DMS153 treated with DMSO at 0.1 percent for 48 hours (cell line): ENCODE results near the gene FOXS1.

Experiments
- DNase-seq: peaks from one replicate; lab custom pipeline; 2025; ENCODE audit not compliant: unreplicated experiment; lab: John Stamatoyannopoulos, UW

Gene FOXS1

DNA sequence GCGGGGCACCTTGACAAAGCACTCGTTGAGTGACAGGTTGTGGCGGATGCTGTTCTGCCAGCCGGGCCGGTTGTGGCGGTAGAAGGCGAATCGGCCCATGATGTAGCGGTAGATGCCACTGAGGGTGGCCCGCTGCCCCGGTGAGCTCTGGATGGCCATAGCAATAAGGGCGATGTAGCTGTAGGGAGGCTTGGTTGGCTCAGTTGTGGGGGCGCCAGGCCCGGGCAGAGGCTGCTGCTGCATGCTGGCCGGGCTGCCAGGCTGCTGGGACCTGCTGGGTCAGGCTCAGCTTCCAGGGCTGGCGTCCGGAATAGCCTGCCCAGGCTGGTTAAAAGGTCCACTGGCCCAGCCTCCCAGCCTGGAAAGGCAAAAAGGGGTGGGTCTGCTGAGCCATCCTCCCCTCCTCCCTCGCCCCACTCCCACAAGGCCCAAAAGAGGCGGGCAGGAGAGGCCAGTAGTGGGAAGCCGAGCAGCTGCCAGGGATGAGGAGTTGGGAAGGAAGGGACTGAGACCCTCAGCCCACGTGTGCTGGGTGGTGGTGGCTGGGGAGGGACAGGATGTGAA lies at the start of gene FOXS1:
Gene FOXS1 (minus strand): TSS at position 305 of the 564 bp plus-strand sequence. CDS start 62 bp downstream, at position 243.
- no peak for DNase-seq

DNA sequence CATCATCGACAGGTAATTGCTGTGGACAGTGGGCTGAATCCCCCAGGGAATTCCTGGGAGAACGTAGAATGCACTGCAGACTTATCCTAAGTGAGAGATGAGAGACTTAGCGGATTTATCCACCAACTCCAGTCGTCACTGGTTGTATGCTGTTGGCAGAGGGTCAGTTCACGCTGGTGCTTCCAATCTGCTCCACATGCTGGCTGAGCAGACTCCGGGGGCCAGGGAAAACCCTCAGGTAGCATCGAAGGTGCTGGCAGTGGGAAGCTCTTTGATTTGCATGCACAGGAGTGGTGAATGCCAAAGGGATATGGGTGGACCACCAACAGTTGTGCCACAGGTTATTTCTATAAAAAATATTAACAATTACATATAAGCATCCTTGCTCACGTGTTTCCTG lies 45.2 kb upstream of the FOXS1 start:
- DNase-seq = no peak

DNA sequence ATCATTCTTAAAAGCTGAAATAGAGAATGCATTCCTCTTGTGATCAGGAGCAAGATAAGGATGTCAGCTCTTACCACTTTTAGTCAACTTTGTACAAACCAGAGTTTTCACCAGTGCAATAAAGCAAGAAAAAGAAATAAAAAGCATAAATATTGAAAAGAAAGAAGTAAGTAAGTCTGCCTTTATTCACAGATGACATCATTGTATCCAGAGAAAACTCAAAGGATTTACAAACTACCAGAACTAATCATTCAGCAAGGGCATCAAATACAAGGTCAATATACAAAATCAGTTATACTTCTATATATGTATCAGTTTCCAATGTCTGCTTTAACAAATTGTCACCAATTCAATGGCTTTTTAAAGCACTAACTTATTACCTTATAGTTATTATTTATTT lies 38.4 kb upstream of the FOXS1 start:
- no peak for DNase-seq

DNA sequence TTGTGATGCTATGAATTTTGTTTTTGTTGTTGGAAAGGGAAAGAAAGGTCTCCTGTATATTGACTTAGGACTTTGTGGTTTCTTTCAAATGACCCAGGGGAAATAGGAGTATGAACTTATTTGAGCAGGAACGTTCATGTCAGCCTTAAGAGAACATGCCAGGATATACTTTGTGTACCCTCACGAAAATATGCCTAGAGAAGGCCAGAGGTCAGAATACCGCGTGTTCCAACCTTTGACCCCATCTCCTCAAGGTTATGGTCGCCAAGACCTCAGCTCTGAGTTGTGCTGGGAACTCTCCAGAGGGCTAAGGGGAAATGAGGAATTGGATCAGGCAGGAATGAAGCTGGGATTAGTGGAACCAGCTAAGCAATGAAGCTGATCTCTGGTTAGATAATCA lies 36.5 kb upstream of the FOXS1 start:
- no peak for DNase-seq

DNA sequence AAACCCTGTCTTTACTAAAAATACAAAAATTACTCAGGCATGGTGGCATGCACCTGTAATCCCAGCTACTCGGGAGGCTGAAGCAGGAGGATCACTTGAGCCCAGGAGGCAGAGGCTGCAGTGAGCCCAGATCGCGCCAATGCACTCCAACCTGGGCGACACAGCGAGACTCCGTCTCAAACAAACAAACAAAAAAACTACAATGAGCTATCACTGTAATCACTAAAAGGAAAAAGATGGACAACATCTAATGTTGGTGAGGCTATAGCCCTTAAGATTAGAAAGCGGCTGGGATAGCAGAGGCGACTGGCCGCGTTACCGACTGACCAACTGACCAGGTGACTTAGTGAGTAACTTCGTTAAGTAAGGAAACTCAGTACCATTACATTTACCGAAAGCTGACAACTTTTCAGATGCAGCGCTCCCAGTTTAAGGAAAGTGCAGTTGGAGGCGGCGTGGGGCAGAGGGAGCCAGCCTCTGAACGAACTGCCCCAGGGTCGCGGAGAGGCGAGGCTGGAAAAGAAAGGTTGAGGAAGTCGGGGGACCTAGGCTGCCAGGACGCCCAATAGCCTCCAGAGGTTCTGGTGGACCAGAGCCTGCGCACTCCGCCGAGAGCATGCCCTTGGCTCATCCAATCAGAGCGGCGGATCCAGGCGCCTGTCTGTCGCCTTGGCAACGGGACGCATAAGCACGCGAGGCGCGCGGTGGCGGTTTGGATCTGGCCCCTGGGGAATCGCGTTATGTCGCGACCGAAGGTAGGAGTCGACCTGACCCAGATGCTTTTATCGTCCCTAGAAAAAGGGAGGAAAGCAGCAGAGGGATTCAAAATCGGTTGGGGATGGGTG lies 34.0 kb upstream of the FOXS1 start:
- peak; percentile 84 for DNase-seq

DNA sequence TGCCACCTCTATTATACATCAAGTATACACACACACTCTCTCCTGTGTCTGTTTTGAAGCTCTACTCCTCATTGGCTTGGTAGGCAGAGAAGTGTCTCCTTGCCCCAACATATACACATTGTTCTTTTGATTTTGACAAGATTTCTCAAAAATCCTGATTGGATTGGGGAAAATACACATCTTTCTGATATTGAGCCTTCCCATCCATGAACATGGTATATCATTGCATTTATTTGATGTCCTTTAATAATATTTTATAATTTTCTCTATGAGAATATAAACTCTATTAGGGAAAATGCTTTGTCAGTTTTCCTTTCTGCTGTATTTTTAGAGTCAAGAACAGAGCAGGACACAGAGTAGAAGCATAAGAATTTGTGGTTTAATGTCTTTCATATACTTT lies 32.3 kb upstream of the FOXS1 start:
- DNase-seq = no peak

DNA sequence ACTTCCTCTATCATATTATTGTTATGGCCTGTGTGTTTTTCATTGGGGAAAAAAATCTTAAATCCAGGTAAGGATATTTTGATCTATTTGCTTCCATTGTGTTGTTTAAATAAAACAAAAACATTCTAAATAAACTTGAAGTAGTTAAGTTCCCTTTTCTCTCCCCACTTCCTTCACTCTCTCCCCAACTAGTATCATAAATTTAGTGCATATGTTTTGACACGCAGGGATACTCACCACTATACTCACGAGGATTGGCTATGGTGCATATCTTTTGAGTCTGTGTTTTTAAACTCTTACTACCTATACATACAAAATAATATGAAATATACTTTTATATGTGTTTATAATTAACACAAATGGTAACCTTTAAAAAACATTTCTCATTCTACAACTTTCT lies 30.3 kb upstream of the FOXS1 start:
- DNase-seq = no peak

DNA sequence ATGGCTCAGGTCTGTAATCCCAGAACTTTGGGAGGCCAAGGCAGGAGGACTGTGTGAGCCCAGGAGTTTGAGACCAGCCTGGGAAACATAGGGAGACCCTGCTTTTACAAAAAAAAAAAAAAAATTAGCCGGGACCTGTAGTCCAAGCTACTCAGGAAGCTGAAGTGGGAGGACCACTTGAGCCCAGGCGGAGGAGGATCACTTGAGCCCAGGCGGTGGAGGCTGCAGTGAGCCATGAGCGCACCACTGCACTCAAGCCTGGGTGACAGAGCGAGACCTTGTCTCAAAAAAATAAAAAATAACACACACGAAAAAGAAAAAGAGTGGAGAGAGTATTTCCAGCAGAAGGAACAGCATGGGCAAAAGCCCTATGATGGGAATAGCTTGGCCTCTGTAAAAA lies 27.0 kb upstream of the FOXS1 start:
- no peak for DNase-seq

DNA sequence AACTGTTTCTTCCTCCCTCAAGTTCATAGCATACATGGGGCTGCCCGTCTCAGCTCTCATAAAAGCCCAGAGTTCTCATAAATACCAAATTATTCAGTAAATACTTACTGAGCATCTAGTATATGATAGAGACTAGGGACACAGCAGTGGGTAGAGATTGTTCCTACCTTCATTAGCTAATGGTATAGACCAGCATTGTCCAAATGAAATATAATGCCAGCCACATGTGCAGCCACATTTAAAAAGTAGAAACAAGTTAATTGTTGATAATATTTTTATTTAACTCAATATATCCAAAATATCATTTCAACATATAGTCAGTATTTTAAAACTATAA lies 26.2 kb upstream of the FOXS1 start:
- no peak for DNase-seq

DNA sequence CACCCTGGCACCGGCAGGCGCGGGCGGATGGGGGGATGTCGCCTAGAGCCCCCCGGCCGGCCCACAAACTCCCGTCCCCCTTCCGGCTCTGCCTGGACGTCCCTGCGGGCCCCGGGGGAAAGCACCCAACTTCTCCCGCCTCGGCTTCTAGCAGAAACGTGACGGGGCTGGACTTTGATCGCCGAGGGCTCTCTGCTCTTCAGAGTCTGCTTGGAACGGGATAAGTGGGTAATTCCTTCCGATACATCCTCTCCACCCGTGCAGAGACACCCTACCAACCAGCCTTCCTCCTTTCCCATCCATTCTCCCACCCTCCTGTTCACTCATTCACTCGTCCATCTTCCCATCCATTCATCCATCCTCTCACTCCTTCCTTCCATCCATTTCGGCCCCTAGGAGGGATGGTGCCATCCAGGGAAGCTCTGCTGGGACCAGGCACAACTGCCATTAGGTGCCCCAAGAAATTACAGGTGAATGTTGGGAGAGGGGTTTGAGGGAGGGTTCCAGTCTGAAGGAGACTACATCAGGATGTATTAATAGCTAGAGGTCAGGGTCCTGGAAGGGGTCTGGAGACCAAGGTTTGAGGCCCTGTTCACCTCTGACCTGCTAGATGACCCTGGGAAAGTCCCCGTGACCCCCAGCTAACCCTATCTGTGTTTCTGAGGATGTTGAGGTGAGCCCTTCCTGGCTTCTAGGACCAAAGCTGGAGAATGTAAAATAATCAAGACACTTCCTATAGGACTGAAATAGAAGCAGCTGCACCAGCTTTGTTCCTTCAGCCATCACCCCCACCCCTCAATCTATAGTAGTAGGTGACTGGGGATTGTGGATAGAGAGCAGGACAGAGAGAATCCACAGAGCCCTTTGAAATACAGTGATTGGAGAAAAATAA lies 25.6 kb upstream of the FOXS1 start:
- DNase-seq = no peak

DNA sequence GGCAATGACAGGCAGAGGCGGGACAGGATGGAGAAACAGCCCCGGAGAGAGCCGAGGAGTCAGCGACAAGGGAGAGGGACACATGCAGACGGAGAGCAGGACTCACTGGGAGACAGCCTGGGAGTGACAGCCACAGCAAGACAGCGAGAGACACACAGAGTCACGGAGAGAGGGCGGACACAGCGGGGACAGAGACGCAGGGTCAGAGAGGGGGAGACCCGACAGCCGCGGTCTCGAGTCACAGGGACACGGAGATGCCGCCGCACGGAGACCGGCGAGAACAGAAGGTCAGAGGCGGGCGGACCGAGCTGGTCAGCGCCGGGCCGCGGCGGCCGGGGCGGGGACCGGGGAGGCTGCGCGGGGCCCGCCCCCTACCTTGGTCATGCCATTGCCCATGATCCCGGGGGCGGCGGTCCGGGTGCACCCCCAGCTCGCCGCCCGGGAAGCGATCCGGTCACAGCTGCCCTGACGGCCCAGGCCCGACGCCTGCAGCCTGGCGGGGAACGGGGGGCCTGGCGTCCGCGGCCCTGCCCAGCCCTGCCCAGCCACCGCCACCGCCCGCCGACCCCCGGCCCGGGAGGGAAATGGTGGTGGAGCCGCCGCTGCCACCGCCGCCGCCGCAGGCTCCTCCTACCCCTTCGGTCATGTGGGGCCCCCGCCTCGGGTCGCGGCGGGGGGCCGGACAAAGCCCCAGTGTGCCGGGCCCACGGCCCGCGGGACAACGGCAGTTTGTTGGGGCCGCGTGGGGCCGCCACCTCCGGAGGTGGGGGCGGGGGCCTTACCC lies 24.7 kb upstream of the FOXS1 start, which contains the start of the genes DUSP15 and TTLL9:
Gene DUSP15 (minus strand): TSS at position 586 of the 784 bp plus-strand sequence. CDS start 190 bp downstream, at position 396.
Gene TTLL9 (plus strand): TSS at position 693 of the 784 bp plus-strand sequence. CDS start 493 bp downstream, outside the sequence.
- no peak for DNase-seq

DNA sequence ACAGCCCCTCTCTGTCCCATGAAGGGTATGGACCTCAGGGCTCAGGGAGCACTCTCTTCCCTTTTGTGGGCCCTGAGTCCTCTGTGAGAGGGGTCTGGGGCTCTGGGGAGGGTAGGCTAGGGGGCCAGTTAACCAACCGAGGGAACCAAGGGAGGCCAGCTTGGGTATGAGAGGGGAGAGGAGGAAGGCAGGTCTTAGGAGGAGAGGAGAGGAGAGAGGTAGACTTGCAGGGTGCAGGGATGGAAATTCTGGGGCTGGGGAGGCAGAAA lies 24.2 kb upstream of the FOXS1 start:
- no peak for DNase-seq

DNA sequence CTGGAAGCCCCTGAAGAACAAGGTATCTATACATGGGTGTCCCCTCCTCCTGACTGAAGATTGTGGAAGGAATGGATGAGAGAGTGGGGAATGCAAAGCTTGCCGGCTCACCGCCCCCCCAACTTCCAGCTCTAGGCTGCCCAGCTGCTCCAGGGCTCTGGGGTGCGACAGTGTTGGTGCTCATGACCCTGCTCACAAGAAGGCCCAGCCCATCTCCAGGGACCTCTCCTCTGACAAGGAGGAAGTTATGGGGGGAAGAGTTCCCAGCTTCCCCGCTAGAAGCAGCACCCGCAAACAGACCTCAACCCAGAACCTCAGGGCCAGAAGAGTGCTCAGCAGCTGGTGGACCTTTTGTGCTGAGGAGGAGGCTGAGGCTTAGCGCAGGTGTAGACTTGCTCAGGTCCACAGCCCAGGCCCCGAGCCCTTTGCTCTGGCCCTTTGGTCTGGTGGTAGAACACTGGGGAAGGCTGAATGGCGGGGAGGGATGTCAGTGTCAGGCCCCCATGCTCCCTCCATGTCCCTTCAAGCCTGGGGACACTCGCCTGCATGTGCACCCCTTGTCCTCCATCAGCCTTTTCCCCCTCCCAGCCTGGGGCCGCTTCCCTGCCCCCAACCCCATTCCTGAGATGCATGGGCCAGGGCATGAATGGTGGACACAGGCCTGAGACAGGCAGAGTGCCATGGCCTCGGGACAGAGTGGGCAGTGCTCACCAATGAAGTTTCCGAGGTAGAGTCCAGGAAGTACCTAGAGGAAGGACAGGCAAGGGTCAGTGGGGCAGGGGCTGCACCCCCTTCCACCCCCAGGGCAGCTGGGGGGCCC lies 23.7 kb upstream of the FOXS1 start:
- no peak for DNase-seq

DNA sequence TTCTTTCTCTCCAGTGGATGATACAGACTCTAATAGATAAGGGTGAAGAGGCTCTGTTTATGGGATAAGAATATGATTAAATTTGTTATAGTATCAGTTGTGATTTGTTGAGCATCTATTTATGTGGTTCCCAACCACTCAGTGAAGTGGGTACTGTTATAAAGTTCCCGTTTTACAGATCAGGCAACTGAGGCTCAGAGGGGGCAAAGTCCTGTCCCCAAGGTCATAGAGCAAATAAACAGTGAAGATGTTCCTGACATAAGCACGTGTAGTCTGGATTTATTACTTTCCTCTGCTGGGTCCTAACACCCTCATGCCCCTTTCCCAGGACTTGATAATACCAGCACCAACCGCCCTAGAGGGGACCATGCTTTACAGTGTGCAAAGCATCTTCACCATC lies 20.8 kb upstream of the FOXS1 start:
- no peak for DNase-seq

DNA sequence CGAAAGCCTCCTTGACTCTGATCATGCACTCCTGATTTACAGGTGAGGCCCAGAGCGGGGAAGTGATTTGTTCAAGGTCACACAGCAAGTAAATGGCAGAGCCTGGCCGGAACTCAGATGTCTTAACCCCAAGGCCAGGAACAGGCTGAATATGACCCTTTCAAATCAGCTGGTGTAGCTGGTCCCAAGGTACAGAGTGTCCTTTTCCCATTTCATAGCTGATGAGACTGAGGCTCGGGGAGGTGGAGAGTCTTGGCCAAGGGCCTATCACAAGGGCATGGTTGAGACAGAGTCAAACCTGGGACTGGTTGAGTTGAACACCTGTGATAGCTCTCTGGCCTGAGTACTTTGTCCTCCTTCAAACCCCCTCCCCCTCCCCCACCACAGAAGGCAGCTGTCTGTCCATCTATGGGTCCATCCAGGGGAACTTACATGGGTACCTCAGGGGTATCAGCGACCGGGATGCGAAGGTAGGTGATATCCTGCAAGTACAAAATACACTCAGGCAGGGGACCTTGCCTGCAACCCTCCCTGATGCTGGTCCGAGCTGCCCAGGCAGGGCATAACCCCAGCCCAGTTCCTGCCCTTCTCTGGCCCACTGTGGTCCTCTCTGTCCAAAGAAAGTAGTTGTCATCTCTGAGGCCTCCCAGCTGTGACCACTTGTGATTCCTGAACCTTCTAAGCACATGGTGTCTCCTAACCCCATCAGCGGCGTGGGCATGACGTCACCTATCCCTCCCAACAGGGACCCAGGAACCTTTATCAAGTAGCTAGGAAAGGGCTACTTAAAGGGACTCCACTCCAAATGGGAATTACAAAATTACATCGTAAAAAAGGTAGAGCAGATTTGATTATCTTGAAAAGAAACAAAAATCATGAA lies 19.4 kb upstream of the FOXS1 start:
- DNase-seq = no peak

DNA sequence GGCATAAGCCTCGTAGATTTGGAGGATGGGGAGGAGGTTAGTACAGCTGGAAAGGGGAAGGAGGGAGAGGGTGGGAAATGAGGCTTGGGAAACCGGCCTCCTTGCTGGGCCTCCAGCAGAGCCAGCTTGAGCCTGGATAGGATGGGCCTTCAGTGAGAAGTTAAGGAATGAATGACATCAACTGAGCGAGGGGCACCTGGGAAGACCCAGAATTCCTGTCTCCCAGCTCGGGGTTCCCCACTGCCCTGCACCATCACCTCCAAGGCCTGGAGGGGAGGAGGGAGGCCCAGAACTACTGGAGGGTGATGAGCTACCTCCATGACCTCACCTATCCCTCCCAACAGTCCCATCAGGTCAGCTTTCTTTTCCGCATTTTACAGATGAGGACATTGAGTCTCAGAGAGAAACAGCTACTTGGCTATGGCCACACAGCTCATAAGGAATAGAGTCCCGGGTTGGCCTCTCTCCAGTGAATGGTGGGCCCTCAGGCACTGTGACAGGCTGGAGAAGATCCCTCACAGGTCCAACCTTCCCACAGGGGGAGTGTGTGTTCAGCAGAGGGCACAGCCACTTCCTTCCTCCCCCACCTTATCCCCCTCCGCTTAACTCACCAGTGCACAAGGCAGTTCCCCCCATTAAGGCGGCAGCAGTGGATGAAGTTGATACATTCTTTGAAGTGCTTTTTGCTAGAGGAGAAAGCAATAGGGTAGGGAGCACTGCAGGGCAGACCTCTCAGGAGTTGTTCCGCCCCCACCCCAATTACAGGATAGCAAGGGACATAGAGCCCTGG lies 18.1 kb upstream of the FOXS1 start:
- DNase-seq = no peak

DNA sequence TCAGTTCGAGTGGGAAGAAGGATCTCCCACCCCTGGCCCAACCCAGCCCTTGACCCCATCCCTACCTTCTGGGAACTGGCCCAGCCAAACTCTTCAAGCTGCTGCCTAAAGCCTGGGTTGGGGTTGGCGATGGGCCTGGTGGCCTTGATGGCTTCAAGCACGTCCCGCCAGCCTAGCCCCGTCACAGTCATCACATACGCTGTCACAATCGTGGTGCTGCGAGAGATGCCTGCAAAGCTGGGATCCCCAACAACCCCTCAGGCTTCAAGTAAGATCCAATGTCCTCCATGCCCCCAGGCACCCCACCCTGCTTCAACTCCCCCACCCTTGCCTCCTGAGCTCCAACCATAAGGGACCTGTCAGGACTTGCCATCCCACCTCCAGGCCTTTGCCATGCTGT lies 17.1 kb upstream of the FOXS1 start:
- DNase-seq = no peak

DNA sequence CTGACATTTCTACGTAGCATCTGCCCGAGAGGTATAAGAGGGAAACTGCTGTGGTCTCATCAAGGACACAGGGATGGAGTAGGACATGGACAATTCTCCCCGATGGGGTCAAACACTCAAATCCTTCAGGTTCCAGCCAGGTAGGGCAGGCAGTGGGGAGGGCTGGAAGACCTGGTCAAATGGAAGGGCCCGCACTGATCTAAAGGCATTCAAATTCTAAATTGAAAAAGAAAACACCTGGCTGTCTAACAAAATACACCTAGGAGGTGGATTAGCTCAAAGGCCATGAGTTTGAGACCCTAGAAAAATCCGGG lies 16.7 kb upstream of the FOXS1 start:
- DNase-seq = no peak
